ENCODE results near the gene RICTOR. TPM values are rescaled to one million over a fixed set of nuclear protein-coding genes. Genes with fewer than 3 reads are reported as not detected.

RICTOR gene
- total RNA-seq, 2 experiments from 2014 or later: 48.1 to 48.5 TPM

DNA sequence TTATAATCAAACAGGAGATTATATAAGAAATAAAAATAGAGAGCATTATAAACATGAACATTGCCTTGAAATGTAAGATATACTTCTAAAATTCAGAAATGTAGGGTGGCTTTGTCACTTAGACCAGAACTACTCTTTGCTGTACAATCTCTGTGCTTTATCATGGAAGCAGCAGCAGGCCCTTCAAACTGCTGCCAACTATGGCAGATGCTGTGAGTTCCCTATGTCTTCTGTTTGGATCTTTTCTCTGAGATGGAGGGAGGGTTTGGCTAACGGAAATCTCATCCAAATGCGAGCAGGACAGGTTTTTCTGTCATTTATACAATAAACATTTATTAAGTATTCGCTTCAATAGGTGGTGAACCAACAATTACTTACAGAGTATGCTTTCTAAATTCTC lies 34.8 kb upstream of the RICTOR start:
- no peaks in the 10 kb centered on the region for H3K4me1 Mint-ChIP-seq
- POLR2A ChIA-PET: no interaction called here
- H3K27me3 Mint-ChIP-seq: no peaks in the 10 kb centered on the region
- no peak for DNase-seq
- H3K36me3 Mint-ChIP-seq (ENCODE audit: low read depth): peaks cover 51% of the 10 kb centered on the region
- H3K4me3 Mint-ChIP-seq: no peak overlapping the region
- no peaks in the 10 kb centered on the region for H3K9me3 Mint-ChIP-seq
- CTCF ChIA-PET: no interaction called here
- no peak overlapping the region for H3K27ac Mint-ChIP-seq

DNA sequence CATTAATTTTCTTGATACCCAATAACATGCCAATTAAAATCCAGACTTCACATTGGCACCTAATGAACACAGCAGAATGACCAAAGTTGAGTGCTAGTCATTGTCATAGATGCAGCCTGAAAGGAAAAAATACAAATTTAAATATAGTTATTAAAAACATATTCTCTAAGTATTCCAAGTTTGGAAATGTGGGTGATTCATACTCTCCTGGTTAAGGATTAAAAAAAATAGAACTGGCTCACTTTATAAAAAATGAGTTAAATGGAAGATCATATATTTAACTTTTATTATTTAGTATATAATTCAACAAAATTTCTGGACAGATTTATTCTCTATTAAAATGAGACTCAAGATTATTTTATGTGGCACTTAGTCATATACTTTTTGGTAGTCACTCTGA lies 33.2 kb upstream of the RICTOR start:
- H3K4me1 Mint-ChIP-seq: peaks cover 8% of the 10 kb centered on the region

GRCh38 chr5:39106322-39106721 lies 32.1 kb upstream of the RICTOR start:
- Mint-ChIP-seq H3K27me3 (no peaks in the 10 kb centered on the region), H3K4me1 (peaks cover 18% of the 10 kb centered on the region), H3K4me3 (no peak overlapping the region), H3K36me3 (ENCODE audit: low read depth) (peaks cover 60% of the 10 kb centered on the region), H3K27ac (no peak overlapping the region), H3K9me3 (no peaks in the 10 kb centered on the region)
- ChIA-PET CTCF (no interaction called here), POLR2A (no interaction called here)
- DNase-seq: no peak

More for the DNA sequence above, 33.2 kb upstream of the RICTOR start:
- Mint-ChIP-seq H3K4me3 (no peak overlapping the region), H3K9me3 (no peaks in the 10 kb centered on the region), H3K27me3 (no peaks in the 10 kb centered on the region), H3K27ac (no peak overlapping the region), H3K36me3 (ENCODE audit: low read depth) (peaks cover 56% of the 10 kb centered on the region)
- CTCF ChIA-PET: no interaction called here
- no peak for DNase-seq
- POLR2A ChIA-PET: no interaction called here

DNA sequence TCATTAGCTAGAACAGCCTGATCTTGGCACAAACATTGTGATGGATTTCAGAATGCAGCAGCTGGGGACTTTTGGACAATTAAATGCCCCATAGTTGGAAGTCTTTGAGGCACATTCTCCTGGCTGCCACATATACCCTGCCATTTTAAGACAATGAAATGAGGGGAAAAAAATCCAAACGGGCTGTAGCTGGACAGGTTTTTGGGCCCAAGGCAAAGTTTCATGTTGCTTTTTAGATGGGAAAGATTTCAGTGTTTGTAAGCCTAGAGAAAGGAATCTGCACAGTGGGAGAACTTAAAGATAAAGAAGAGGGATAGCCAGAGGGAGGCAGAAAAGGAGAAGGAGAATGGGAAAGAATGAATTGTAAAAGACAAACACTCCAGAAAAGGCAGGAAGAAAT lies 30.0 kb upstream of the RICTOR start:
- Mint-ChIP-seq H3K4me1 (peaks cover 30% of the 10 kb centered on the region), H3K36me3 (ENCODE audit: low read depth) (peaks cover 54% of the 10 kb centered on the region), H3K4me3 (no peak overlapping the region), H3K27me3 (no peaks in the 10 kb centered on the region), H3K27ac (peak overlapping the region; percentile 39), H3K9me3 (no peaks in the 10 kb centered on the region)
- ChIA-PET POLR2A (no interaction called here), CTCF (interaction anchor here (0.6 to 1.5 kb wide), 2 partner anchors 11 to 20 kb away, joined by 3 to 5 read pairs; no protein-coding TSS in a partner anchor)
- DNase-seq: no peak

DNA sequence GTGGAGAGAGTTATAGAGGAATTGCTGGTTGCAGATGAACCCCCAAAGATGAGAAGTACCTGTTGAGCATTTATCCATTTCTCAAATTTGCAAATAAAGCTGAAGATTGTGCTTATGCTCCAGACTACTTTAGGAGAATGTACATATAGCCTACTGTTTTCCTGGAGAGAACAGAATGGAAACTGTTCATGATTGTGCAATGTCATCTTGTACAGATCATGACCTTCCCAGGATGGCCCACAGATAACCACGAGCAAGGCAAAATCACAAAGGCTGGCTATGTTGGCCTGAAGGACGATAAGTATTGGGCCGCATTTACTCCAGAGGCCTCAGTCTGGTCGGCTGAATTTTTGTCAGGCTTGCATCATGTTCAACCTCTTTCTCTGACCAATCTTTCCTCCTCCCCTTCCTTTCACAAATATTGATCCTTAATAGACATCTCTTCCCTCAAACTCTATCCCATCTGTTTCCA lies 28.5 kb upstream of the RICTOR start:
- Mint-ChIP-seq H3K4me1 (peaks cover 30% of the 10 kb centered on the region), H3K9me3 (no peaks in the 10 kb centered on the region), H3K27ac (no peak overlapping the region), H3K36me3 (ENCODE audit: low read depth) (peaks cover 46% of the 10 kb centered on the region), H3K4me3 (no peak overlapping the region), H3K27me3 (no peaks in the 10 kb centered on the region)
- no peak for DNase-seq
- ChIA-PET CTCF (interaction anchor here (0.6 kb wide), 1 partner anchor 60 kb away, joined by 3 read pairs; no protein-coding TSS in a partner anchor), POLR2A (no interaction called here)

DNA sequence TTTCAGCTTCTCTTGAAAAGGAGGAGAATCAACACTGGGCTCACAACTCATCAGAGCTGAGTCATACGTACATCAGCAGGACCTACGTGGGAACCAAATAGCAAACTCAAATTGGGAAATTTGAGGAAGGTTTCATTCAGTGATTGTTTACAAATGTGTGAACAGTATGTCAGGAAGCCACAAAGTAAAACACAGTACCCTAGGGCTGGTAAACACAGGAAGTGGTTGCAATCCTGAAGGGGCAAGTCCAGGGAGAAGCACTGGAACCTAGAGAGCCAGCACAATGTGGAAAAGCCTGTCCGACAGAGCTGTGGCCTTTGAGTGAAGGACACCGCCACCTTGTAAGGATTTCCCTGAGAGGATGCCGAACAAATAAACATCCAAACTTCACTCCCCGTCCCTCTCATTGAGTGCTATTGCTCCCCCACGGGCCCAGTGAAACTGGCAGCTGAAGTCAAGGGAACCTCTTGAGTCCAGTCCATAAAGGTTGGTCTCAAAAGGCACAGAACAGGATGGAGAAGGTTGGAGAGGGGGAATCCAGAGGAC lies 26.7 kb upstream of the RICTOR start:
- Mint-ChIP-seq H3K27ac (peak overlapping the region; percentile 57), H3K4me1 (peaks cover 30% of the 10 kb centered on the region)
- CTCF ChIA-PET: interaction anchor here (1.2 kb wide), 1 partner anchor 20 kb away, joined by 3 read pairs; no protein-coding TSS in a partner anchor

DNA sequence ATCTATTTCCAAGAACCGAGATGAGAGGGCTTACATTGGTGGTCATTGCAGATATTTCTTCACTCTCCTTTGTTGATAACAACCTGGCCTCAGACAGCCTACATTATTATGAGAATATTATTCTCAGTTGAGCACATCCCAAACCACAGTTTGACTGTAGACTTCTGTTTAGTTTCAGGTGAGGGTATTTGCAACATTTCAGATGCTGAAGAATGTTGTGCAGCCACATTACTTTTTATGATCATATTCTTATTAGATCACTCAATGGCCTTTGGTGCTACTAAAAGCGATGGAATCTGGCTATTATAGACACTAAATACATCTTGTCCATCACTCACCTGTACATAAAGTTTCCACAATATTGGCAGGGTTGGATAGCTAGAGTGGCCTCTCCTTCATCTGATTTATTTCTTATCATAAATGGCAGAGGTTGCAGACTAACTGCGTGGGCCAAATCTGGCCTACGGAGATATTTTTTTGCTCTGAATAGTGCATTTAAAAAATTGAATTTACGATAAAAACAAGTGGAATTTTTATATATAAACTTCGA lies 26.2 kb upstream of the RICTOR start:
- ChIA-PET POLR2A (no interaction called here), CTCF (interaction anchor here (1.0 to 1.2 kb wide), 2 partner anchors 19 to 20 kb away, joined by 3 read pairs; no protein-coding TSS in a partner anchor)
- no peak overlapping the region for H3K4me3 Mint-ChIP-seq
- peaks cover 30% of the 10 kb centered on the region for H3K4me1 Mint-ChIP-seq
- peaks cover 37% of the 10 kb centered on the region for H3K36me3 Mint-ChIP-seq (ENCODE audit: low read depth)
- H3K27ac Mint-ChIP-seq: peak overlapping the region; percentile 57
- DNase-seq: no peak
- no peaks in the 10 kb centered on the region for H3K9me3 Mint-ChIP-seq
- no peaks in the 10 kb centered on the region for H3K27me3 Mint-ChIP-seq

More for the DNA sequence above, 26.7 kb upstream of the RICTOR start:
- Mint-ChIP-seq H3K36me3 (ENCODE audit: low read depth) (peaks cover 38% of the 10 kb centered on the region), H3K4me3 (no peak overlapping the region), H3K27me3 (no peaks in the 10 kb centered on the region), H3K9me3 (no peaks in the 10 kb centered on the region)
- DNase-seq: no peak
- POLR2A ChIA-PET: no interaction called here

DNA sequence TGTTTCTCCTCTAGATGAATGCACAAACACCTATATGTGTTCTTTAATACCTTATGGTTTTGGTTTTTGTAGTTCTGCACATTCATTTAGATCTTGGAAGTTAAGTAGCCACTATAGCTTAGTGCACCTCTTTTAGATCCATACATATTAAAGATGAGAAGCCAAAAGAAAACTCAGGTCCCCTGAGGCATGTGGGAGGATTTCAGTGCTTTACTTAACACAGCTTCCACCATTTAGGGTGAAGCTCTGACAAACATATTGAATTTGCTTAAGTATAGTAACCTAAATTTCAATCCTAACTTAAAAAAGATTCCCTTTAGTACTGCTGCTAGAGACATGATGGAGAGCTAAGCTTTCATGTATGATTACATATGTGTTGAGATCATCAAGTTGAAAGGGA lies 25.6 kb upstream of the RICTOR start:
- Mint-ChIP-seq H3K9me3 (no peaks in the 10 kb centered on the region), H3K4me1 (peaks cover 30% of the 10 kb centered on the region), H3K4me3 (no peak overlapping the region), H3K27me3 (no peaks in the 10 kb centered on the region), H3K36me3 (ENCODE audit: low read depth) (peaks cover 35% of the 10 kb centered on the region), H3K27ac (no peak overlapping the region)
- CTCF ChIA-PET: interaction anchor here (1.0 to 1.2 kb wide), 2 partner anchors 19 to 20 kb away, joined by 3 read pairs; no protein-coding TSS in a partner anchor
- POLR2A ChIA-PET: no interaction called here
- DNase-seq: no peak

DNA sequence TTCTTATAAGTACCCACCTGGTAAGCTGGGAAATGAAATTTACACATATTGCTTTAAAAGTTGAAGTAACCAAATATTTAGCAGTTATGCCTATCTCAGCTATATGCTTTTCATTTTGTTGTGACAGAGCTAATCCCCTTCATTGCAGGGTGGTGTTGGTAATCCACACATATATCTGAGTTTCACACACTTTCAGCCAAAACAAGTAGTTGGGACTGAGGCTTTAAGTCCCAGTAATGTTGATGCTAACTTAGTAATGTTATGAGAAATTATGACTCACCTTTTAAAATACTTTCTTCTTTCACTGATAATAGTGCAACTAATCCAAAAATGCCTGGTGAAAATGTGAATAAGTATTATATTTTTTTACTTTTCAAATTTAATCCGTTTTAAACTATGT lies 19.2 kb upstream of the RICTOR start:
- ChIA-PET CTCF (no interaction called here), POLR2A (no interaction called here)
- Mint-ChIP-seq H3K36me3 (ENCODE audit: low read depth) (peaks cover 5% of the 10 kb centered on the region), H3K27ac (no peak overlapping the region), H3K9me3 (peaks cover 3% of the 10 kb centered on the region), H3K4me3 (no peak overlapping the region), H3K4me1 (no peaks in the 10 kb centered on the region), H3K27me3 (peaks cover 25% of the 10 kb centered on the region)
- DNase-seq: no peak

DNA sequence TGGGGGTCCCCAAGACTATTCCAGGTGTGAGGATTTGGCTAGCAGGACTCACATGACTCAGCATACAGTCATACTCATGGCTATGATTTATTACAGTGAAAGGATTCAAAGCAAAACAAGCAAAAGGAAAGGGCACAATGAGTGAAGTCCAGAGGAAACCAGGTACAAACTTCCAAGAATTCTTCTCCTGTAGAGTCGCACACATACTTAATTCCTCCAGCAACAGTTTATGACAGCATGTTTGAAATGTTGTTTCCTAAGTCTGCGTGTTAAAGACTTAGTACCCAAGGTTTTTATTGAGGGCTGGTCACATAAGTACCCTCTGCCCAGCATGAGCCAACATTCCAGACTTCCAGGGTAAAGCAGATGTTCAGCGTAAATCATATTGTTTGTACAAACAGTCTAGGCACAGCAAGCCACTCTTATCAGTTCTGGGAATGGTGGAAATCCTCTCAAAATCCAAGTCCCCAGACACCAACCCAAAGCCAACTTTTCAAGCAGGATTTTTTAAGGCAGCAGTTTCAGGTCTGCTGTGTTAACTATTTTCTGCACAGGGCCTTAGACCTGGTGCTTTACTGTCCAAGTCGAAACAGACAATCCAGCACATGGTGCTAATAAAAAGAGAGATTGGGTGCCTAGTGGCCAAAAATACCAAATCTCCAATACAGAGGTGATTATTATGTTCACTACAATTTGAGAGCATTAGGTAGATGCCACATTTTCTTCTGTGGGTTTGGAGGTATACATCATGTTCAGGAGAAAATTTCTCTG lies 18.6 kb upstream of the RICTOR start:
- H3K27ac Mint-ChIP-seq: no peak overlapping the region
- H3K27me3 Mint-ChIP-seq: peaks cover 28% of the 10 kb centered on the region
- H3K4me3 Mint-ChIP-seq: no peak overlapping the region
- peaks cover 5% of the 10 kb centered on the region for H3K36me3 Mint-ChIP-seq (ENCODE audit: low read depth)
- peaks cover 4% of the 10 kb centered on the region for H3K9me3 Mint-ChIP-seq
- CTCF ChIA-PET: no interaction called here
- POLR2A ChIA-PET: no interaction called here
- H3K4me1 Mint-ChIP-seq: no peaks in the 10 kb centered on the region
- DNase-seq: no peak

- Mint-ChIP-seq H3K4me3 (no peak overlapping the region), H3K4me1 (no peaks in the 10 kb centered on the region), H3K9me3 (peaks cover 4% of the 10 kb centered on the region), H3K36me3 (ENCODE audit: low read depth) (peaks cover 5% of the 10 kb centered on the region), H3K27me3 (peaks cover 28% of the 10 kb centered on the region), H3K27ac (no peak overlapping the region)
- no peak for DNase-seq
- POLR2A ChIA-PET: no interaction called here
- CTCF ChIA-PET: no interaction called here
These were observed 17.9 kb upstream of the RICTOR start for GRCh38 chr5:39091940-39092580.

DNA sequence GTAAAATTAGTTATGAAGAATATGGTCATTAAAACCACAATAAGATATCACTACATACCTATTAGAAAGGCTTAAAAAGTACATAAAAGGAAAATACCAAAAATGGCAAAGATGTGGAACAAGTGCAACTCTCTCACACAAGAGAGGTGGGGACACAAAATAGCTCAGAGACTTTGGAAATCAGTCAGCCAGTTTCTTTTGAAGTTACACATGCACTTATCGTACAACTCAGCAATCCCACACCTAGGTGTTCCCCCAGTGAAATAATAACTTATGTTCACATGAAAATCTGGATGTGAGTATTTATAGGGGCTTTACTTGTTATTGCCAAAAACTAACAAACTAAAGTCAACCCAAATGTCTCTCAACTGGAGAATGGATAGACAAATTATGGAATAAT lies 9.8 kb upstream of the RICTOR start:
- Mint-ChIP-seq H3K9me3 (peaks cover 6% of the 10 kb centered on the region), H3K4me1 (peaks cover 5% of the 10 kb centered on the region), H3K27ac (no peak overlapping the region), H3K36me3 (ENCODE audit: low read depth) (peaks cover 9% of the 10 kb centered on the region), H3K4me3 (no peak overlapping the region), H3K27me3 (peaks cover 9% of the 10 kb centered on the region)
- ChIA-PET CTCF (interaction anchor here (0.6 to 0.9 kb wide), 3 partner anchors 12 to 258 kb away, joined by 3 to 4 read pairs (median 3); no protein-coding TSS in a partner anchor), POLR2A (no interaction called here)
- no peak for DNase-seq

GRCh38 chr5:39082995-39083394 lies 8.8 kb upstream of the RICTOR start:
- DNase-seq: no peak
- Mint-ChIP-seq H3K27me3 (peaks cover 4% of the 10 kb centered on the region), H3K9me3 (peaks cover 2% of the 10 kb centered on the region), H3K4me3 (no peak overlapping the region), H3K4me1 (peaks cover 10% of the 10 kb centered on the region), H3K27ac (no peak overlapping the region), H3K36me3 (ENCODE audit: low read depth) (peaks cover 4% of the 10 kb centered on the region)
- CTCF ChIA-PET: interaction anchor here (0.9 kb wide), 1 partner anchor 13 kb away, joined by 3 read pairs; no protein-coding TSS in a partner anchor
- POLR2A ChIA-PET: no interaction called here
